Medulla oblongata (tissue), 1 donor: ENCODE results near the gene ZNF91.
"Not testable (repeated sequence)": the region's sequence is repeated elsewhere in the genome, so short reads cannot be mapped to it uniquely, and the experiment has no call there.

Experiments
- DNase-seq: peaks from one replicate; pipeline ENCODE4 v3.0.0-alpha.2; 2015; ENCODE audit errors: extremely low spot score

Gene ZNF91

GRCh38 chr19:23395722-23396117 lies 449 bp upstream of the ZNF91 start:
- DNase-seq = not testable (repeated sequence)

- no peak for DNase-seq
Measured at GRCh38 chr19:23394511-23394910, 760 bp downstream of the ZNF91 start.

DNA sequence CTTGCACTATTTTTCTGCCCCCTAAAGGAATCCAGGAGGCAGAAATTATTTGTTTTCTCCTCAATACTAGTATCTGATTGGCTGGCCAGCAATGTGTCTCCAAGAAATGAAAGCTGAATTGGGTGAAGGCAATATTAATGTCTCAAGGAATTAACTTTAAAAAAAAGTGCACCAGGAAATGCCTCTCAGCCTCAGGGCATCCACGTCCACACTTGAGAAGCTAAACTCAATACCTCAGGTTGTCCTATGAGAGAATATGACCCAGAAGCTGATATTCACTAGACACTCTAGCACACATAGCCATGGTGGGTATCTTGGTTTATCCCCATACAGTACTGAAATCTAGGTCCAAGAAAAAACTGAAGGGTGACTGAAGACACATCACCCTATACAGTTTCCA lies 2.1 kb downstream of the ZNF91 start:
- no peak for DNase-seq

GRCh38 chr19:23391236-23391635 lies 4.0 kb downstream of the ZNF91 start:
- no peak for DNase-seq

- no peak for DNase-seq
Measured at GRCh38 chr19:23385404-23385803, 9.9 kb downstream of the ZNF91 start.

- no peak for DNase-seq
Measured at GRCh38 chr19:23384858-23385257, 10.4 kb downstream of the ZNF91 start.

GRCh38 chr19:23384166-23384565 lies 11.1 kb downstream of the ZNF91 start:
- no peak for DNase-seq

GRCh38 chr19:23382955-23383354 lies 12.3 kb downstream of the ZNF91 start:
- DNase-seq = no peak

DNA sequence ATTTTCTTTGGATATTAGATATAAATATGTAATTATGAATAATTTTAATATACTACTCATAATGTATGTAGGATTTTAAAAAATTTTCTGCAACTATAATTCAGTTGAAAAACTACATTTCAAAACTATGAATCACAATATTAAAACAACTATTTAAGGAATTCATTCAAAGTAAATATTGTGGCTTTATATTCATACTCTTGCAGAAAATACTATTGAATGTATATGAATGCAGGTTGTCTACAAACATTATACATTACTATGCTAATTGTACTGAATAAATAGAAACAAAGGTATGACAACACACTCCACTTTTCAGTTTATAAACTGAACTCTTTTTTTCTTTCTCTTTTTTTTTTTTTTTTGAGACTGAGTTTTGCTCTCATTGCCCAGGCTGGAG lies 14.2 kb downstream of the ZNF91 start:
- DNase-seq = no peak

DNA sequence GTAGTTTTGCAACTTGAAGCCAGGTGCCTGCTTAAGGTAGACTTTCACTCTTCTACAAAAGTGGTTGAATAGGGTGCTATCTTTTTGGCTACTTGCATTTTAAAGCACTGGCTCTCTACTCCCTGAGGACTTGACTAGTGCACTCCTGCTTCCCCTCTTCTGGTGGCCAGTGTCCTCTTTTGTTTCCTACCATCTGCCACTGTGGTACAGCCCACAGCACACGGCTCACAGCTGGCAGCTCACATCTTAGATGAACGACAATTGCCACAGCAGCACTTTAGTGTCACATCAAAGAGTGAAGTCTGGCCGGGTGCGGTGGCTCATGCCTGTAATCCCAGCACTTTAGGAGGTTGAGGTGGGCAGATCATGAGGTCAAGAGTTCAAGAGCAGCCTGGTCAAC lies 15.6 kb downstream of the ZNF91 start:
- not testable (repeated sequence) for DNase-seq

GRCh38 chr19:23378948-23379347 lies 16.3 kb downstream of the ZNF91 start:
- no peak for DNase-seq

DNA sequence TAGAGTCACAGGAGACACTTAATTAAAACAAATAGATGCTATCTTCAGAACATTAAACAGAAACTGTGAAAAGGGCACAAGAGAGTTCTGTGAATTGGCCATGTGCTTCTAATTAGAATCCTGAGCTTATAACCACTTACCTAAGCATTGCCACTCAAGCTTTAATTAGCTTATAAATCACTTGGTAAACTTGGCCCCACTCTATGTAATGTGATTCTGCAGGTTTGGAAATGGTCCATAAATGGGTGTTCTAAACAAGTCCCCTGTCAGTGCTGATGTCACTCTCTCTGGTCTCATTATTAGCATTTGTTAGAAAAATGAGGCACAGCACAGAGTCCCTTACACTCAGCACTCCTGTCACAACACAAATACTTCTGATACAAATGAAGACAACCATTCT lies 18.0 kb downstream of the ZNF91 start:
- no peak for DNase-seq

DNA sequence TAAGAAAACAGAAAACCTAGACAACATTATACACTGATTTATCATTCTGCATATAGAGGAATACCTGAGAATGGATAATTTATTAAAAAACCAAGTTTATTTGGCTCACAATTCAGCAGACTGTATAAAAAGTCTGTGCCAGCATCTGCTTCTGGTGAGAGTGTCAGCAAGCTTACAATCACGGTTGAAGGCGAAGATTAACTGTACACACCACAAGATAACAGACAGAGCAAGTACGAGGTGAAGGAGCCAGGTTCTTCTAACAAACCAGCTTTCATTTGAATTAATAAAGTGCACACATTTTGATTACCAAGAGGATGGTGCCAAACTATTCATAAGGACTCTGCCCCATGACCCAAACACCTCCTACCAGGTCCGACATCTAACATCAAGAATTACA lies 28.8 kb downstream of the ZNF91 start:
- DNase-seq = no peak

GRCh38 chr19:23366031-23366430 lies 29.2 kb downstream of the ZNF91 start:
- not testable (repeated sequence) for DNase-seq

DNA sequence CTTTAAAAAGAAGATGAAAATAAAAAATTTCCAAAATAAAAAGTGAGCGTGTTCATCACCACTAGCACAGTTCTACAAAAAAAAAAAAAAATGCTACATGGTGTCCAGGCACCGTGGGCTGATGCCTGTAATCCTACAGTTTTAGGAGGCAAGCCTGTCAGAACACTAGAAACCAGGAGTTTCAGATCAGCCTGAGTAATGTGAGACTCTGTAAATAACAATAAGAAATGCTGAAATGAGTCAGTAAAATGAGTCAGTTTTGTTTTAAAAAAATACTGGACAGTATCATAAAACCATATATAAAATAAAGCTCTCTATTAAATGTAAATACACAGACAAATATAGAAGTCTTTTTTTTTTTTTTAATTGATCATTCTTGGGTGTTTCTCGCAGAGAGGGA lies 30.0 kb downstream of the ZNF91 start:
- no peak for DNase-seq

- not testable (repeated sequence) for DNase-seq
Measured at GRCh38 chr19:23361843-23362242, 33.4 kb downstream of the ZNF91 start.

DNA sequence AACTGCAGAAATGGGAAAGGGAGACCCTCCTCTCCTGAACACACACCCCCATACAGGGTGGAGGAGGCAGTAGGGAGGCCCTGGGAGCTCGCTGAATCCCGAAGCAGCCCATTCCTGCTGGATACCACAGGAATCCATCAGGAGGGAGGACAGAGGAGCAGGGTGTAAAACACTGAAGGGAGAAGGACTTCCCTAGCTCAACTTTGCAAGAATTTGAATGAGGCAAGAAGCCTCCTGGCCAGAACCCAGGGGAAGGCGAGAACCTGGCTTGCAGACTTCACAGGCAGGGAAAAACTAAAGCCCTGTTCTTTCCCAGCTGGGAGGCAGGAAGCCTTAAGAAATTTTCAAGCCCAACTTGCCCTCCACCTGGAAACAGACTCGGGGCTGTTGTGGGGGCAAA lies 43.5 kb downstream of the ZNF91 start:
- DNase-seq = no peak

GRCh38 chr19:23346696-23347095 lies 48.6 kb downstream of the ZNF91 start:
- no peak for DNase-seq

- no peak for DNase-seq
Measured at GRCh38 chr19:23345838-23346237, 49.4 kb downstream of the ZNF91 start.

- DNase-seq = no peak
Measured at GRCh38 chr19:23343434-23344010, 51.7 kb downstream of the ZNF91 start.

- no peak for DNase-seq
Measured at GRCh38 chr19:23328211-23328610, 67.1 kb downstream of the ZNF91 start.

DNA sequence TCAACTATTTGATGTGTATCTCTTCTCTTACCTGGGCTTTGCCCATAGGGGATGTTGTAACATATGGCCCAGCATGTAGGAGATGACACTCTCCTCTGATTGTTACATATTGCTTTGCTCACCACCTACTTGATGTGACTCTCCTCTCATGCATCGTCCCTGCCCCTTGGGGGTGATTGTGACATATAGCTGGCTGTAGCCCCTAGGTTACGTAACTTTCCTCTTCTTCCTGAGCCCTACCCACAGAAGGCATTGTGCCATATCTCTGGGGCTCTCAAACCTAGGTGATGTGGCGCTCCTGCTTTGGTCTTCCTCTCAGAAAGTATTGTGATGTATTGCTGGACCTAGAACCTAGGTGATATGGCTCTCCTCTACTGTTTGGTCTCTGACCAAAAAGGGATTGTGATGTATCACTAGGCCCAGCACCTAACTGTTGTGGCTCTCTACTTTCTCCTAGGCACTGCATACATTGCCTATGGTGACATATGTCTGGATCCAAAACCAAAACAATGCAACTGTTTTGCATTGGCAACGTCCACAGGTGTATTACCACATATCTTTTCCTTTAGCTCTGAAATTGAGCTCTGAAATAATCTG lies 73.2 kb downstream of the ZNF91 start:
- no peak for DNase-seq

DNA sequence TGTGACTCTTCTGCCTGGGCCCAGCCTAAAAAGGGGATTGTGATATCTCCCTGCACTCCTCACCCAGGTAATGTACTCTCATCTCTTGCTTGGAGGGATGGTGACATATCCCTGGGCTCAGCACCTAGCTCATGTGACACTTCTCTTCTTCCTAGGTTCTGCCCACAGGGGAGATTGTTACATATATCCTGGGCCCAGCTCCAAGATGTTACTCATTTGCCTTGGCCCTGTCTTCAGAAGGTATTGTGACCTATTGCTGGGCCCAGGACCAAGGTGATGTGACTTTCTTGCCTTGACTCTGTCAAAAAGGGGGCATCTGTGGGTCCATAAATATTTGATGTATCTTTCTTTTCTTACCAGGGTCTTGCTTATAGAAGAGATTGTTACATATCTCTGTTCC lies 73.9 kb downstream of the ZNF91 start:
- DNase-seq = not testable (repeated sequence)

DNA sequence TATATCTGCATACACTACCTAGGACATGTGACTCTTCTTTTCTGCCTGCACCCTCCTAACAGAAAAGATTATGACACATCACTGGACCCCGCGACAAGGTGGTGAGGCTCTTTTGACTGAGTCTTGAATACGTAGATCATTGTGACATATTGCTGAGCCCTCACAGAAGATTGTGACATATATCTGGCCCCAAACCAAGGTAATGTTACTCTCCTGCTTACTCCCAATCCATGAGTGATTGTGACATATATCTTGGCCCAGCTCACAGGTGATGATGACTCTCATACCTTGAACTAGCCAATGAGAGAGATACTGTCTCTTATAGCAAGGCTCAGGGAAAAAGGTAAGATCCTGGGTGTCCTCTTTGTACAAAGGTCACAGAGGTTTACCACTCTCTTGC lies 75.7 kb downstream of the ZNF91 start:
- DNase-seq = not testable (repeated sequence)
